GM12878 (cell line): ENCODE data around the gene FAM228B. TPM values are rescaled to one million over a fixed set of nuclear protein-coding genes. Genes with fewer than 3 reads are reported as not detected.

Experiments
- ATAC-seq: fragments of 200-7000 bp; cut with Tn5 transposase; 3 replicates; pipeline ENCODE4 v1.9.1; 2020; ENCODE audit warnings: mild to moderate bottlenecking, moderate library complexity
- BruUV-seq: library from RNA; stranded (reverse); fragments of 400-500 nt; replicated peaks from 2 replicates; lab custom pipeline; 2021; lab: Mats Ljungman, UMichigan
- CTCF ChIA-PET: fragments of 300-600 bp; sonication (Branson Sonifier 250); formaldehyde crosslinking; extraction: SDS; loops from one replicate; lab custom pipeline; 2021; ENCODE audit warnings: inconsistent platforms; lab: Yijun Ruan, JAX
- POLR2A ChIA-PET: fragments of 350-600 bp; formaldehyde crosslinking; extraction: SDS; loops from one replicate; lab custom pipeline; 2021; ENCODE audit warnings: inconsistent platforms; lab: Charles Lee
- RAD21 ChIA-PET: fragments of 300-600 bp; sonication (Branson Sonifier 250); formaldehyde crosslinking; loops from one replicate; lab custom pipeline; 2023; ENCODE audit warnings: antibody characterized with exemption; ENCODE audit not compliant: unreplicated experiment; lab: Charles Lee
- SMC1A ChIA-PET: fragments of 300-600 bp; sonication (Branson Sonifier 250); formaldehyde crosslinking; loops from one replicate; lab custom pipeline; 2023; ENCODE audit not compliant: unreplicated experiment, uncharacterized antibody; lab: Charles Lee
- DNase-seq: peaks from one replicate; pipeline ENCODE4 v3.0.0-alpha.2; 2011; ENCODE audit warnings: low read depth, low spot score
- FAIRE-seq: peaks from 3 replicates; lab custom pipeline; 2011; peaks lifted over from hg19 to GRCh38; lab: Jason Lieb, UNC
- H2AFZ ChIP-seq: 2 replicates; pipeline ENCODE4 v1.6.0; 2011; ENCODE audit warnings: low read depth, low read length, control low read depth; ENCODE audit not compliant: control insufficient read depth
- H3K27ac ChIP-seq: 2 replicates; pipeline ENCODE4 v1.5.1; 2011; ENCODE audit warnings: control low read depth; ENCODE audit not compliant: control insufficient read depth, insufficient read depth
- H3K27me3 ChIP-seq, 2 experiments: replicated peaks in 1 of 2; 2 replicates each; pipeline versions ENCODE4 v1.6.0 to v1.6.1; 2011; ENCODE audit warnings: low read length in 1 of 2; ENCODE audit not compliant: control insufficient read depth in 2 of 2, insufficient read depth in 2 of 2
- H3K36me3 ChIP-seq, 2 experiments: 2 replicates each; pipeline ENCODE4 v1.5.1; 2011; ENCODE audit warnings: low read length in 1 of 2; ENCODE audit not compliant: control insufficient read depth in 2 of 2, insufficient read depth in 2 of 2
- H3K4me1 ChIP-seq: 2 replicates; pipeline ENCODE4 v1.6.1; 2011; ENCODE audit warnings: mild to moderate bottlenecking, low read length, moderate library complexity, mixed read lengths; ENCODE audit not compliant: control insufficient read depth, insufficient read depth
- H3K4me2 ChIP-seq: 2 replicates; pipeline ENCODE4 v1.6.0; 2011; ENCODE audit warnings: control low read depth; ENCODE audit not compliant: control insufficient read depth, insufficient read depth
- H3K4me3 ChIP-seq: fragments of 200-600 bp; sonication (generic); 2 replicates; pipeline ENCODE4 v1.5.1; 2016
- H3K79me2 ChIP-seq: 2 replicates; pipeline ENCODE4 v1.6.0; 2011; ENCODE audit warnings: low read length; ENCODE audit not compliant: control insufficient read depth, insufficient read depth
- H3K9ac ChIP-seq: 2 replicates; pipeline ENCODE4 v1.8.0; 2011; ENCODE audit warnings: low read length, control low read depth, mixed read lengths; ENCODE audit not compliant: control insufficient read depth, insufficient read depth
- H3K9me3 ChIP-seq: replicated peaks from 3 replicates; pipeline ENCODE4 v1.5.1; 2011; ENCODE audit warnings: mild to moderate bottlenecking, low read length; ENCODE audit not compliant: control insufficient read depth, insufficient read depth
- H4K20me1 ChIP-seq: 2 replicates; pipeline ENCODE4 v1.6.0; 2011; ENCODE audit not compliant: control insufficient read depth, insufficient read depth
- BHLHE40 ChIP-seq, 2 experiments: fragments of 450-650 bp in 1 of 2; IDR thresholded peaks; 2 replicates each; pipeline ENCODE4 v1.6.1; 2011 to 2017; ENCODE audit warnings: low read depth in 2 of 2, borderline replicate concordance in 1 of 2, improper control_type of control experiment in 1 of 2, low read length in 1 of 2, mild to moderate bottlenecking in 1 of 2
- MXI1 ChIP-seq: fragments of 150-350 bp; IDR thresholded peaks from 2 replicates; pipeline ENCODE4 v1.6.1; 2011; ENCODE audit warnings: low read depth, mild to moderate bottlenecking, inconsistent platforms, low read length, improper control_type of control experiment
- NFXL1 ChIP-seq: fragments of 450-650 bp; IDR thresholded peaks from 2 replicates; pipeline ENCODE4 v1.6.1; 2017; ENCODE audit warnings: antibody characterized with exemption, mild to moderate bottlenecking, borderline replicate concordance
- POLR2A ChIP-seq: IDR thresholded peaks from 2 replicates; pipeline ENCODE4 v1.6.1; 2011; ENCODE audit warnings: low read depth, mild to moderate bottlenecking, low read length
- RCOR1 ChIP-seq: conservative IDR thresholded peaks from 2 replicates; pipeline ENCODE4 v1.6.1; 2012; ENCODE audit warnings: low read depth, low read length, improper control_type of control experiment
- SMC3 ChIP-seq: IDR thresholded peaks from 2 replicates; pipeline ENCODE4 v1.6.1; 2011; ENCODE audit warnings: low read length, improper control_type of control experiment, borderline replicate concordance
- WGBS: methylation state at CpG from one replicate; pipeline ENCODE4 v1.1.6; 2016; ENCODE audit warnings: low lambda C conversion rate; ENCODE audit not compliant: insufficient replicate concordance, insufficient coverage; ENCODE audit errors: missing lambda C conversion rate; 5-methylcytosine and 5-hydroxymethylcytosine counted together
- in situ Hi-C: fragments of 300-500 bp; cut with MboI; formaldehyde crosslinking; loops from 9 replicates; pipeline ENCODE4 v1.14.3; 2018; ENCODE audit warnings: mixed read lengths
- intact Hi-C: fragments of 100-400 bp; cut with micrococcal nuclease; formaldehyde crosslinking; loops from one replicate; pipeline ENCODE4 v1.14.2; 2022; ENCODE audit not compliant: unreplicated experiment
- polyA plus RNA-seq, 11 experiments: library from polyadenylated mRNA; depleted of rRNA in 4 of 11; unstranded in 6 of 11; stranded (reverse) in 5 of 11; fragments of >200 nt; fragmentation: Nextera tagmentation in 4 of 11; fragmentation: Illumina TruSeq in 1 of 11; extraction: Ambion mirVana in 4 of 11; extraction: Trizol in 1 of 11; gene quantifications; 1 replicate in 1 of 11; 2 replicates in 10 of 11; pipeline versions ENCODE4 v1.2.1 to v1.2.3, GENCODE V29; 2011 to 2016; ENCODE audit warnings: inconsistent platforms in 2 of 11, missing spikeins in 2 of 11, low read depth in 1 of 11
- total RNA-seq, 4 experiments: library from RNA; depleted of rRNA in 3 of 4; stranded (reverse); fragments of >200 nt in 3 of 4; fragmentation: Illumina TruSeq in 1 of 4; extraction: Trizol in 1 of 4; gene quantifications; 2 replicates each; pipeline versions ENCODE4 v1.2.1 to v1.2.3, GENCODE V29; 2013 to 2021

Gene FAM228B
- total and polyA plus RNA-seq, 10 of the 15 experiments (the other 5 are each of a cell fraction or from before 2014, with no cell fraction given), result 3.9 to 11.0 (median 7.5) TPM

GRCh38 chr2:24076849-24077534 is 46.3 kb upstream of the FAM228B start:
- intact Hi-C loops, result loop anchor here (1.0 to 2.0 kb wide), 2 partner anchors 30 to 150 kb away; partner anchors contain the start of genes ATAD2B and WDCP
- in situ Hi-C loops, result no loop called here
- Histone ChIP-seq H3K9ac (peak overlapping the region; percentile 79), H2AFZ (peak overlapping the region; percentile 78), H3K4me2 (peak overlapping the region; percentile 87), H3K79me2 (peaks cover 27% of the 10 kb centered on the region), H3K9me3 (no peaks in the 10 kb centered on the region; the same call in 2 of the 3 replicates), H3K27me3 (no peaks in the 10 kb centered on the region), H3K27ac (no peak overlapping the region; the same call in 1 of the 2 replicates), H3K36me3 (no peaks in the 10 kb centered on the region; a peak in 1 of 4 replicates), H4K20me1 (no peaks in the 10 kb centered on the region), H3K4me3 (peak overlapping the region; percentile 89), H3K4me1 (peaks cover 9% of the 10 kb centered on the region)
- TF ChIP-seq BHLHE40 (IDR thresholded peaks at IDR 0.05; ENCODE audit: borderline replicate concordance in 1 of 2, low read depth in 2 of 2, low read length in 1 of 2) (0 out of 4 replicates have a peak, but pooled peaks of 1 of the 2 experiments have one; percentile 6), NFXL1 (no peak), SMC3 (no peak), MXI1 (peak; percentile 13; the same call in 1 of the 2 replicates), RCOR1 (no peak), POLR2A (peak; percentile 27; the same call in 1 of the 2 replicates)
- ChIA-PET SMC1A (interaction anchor here (0.8 to 4.0 kb wide), 8 partner anchors 30 to 253 kb away, joined by 3 to 24 read pairs (median 3); partner anchors contain the start of genes ATAD2B and WDCP), CTCF (interaction anchor here (1.4 to 3.8 kb wide), 5 partner anchors 8 to 253 kb away, joined by 5 to 34 read pairs (median 12); partner anchors contain the start of genes ATAD2B, TP53I3 and WDCP), POLR2A (interaction anchor here (0.5 to 2.0 kb wide), 10 partner anchors 8 to 307 kb away, joined by 3 to 16 read pairs (median 4); partner anchors contain the start of genes ATAD2B, TP53I3 and WDCP), RAD21 (interaction anchor here (0.5 to 2.6 kb wide), 10 partner anchors 8 to 302 kb away, joined by 3 to 45 read pairs (median 4); partner anchors contain the start of genes ATAD2B, FAM228B, TP53I3 and WDCP)
- under 1% methylated on average over 26 of the region's 41 CpGs for WGBS
- DNase-seq, result no peak
- no TSS peak for BruUV-seq
- ATAC-seq, result peak; percentile 39
- no peak for FAIRE-seq
